Omental fat pad (tissue), 4 donors: Measurements from ENCODE around the gene NOP53. TPM values are rescaled to one million over a fixed set of nuclear protein-coding genes. Genes with fewer than 3 reads are reported as not detected.
"Not testable (repeated sequence)": the region's sequence is repeated elsewhere in the genome, so short reads cannot be mapped to it uniquely, and the experiment has no call there.

Source experiments
- ATAC-seq: fragments of 150-250 bp; one replicate; pipeline ENCODE4 v1.9.1; 2016; ENCODE audit warnings: mild to moderate bottlenecking, moderate library complexity; ENCODE audit not compliant: low FRiP score
- DNase-seq: peaks from one replicate; pipeline ENCODE4 v3.0.0-alpha.2; 2019; ENCODE audit warnings: low spot score
- CTCF ChIP-seq, 3 donors: fragments of 450-650 bp; IDR thresholded peaks; one replicate each; pipeline ENCODE4 v1.5.1; 2016 to 2017; ENCODE audit warnings: antibody characterized with exemption in 3 of 3, mild to moderate bottlenecking in 3 of 3, moderate library complexity in 2 of 3
- total RNA-seq, 4 donors: library from RNA; depleted of rRNA; stranded (reverse); fragments of >200 nt; gene quantifications; one replicate each; pipeline ENCODE4 v1.1.0, GENCODE V29; 2016

Gene NOP53
- total RNA-seq, 4 donors from 2014 or later, result 212 to 267 (median 232) TPM

GRCh38 chr19:47720669-47721422, 24.5 kb upstream of the NOP53 start:
- DNase-seq, result no peak
- TF ChIP-seq CTCF (IDR thresholded peaks at IDR 0.05), result no peak
- no peak for ATAC-seq

GRCh38 chr19:47723581-47723940, 21.8 kb upstream of the NOP53 start:
- TF ChIP-seq CTCF (IDR thresholded peaks at IDR 0.05), result no peak
- no peak for DNase-seq
- ATAC-seq, result no peak

GRCh38 chr19:47725759-47726401, 19.5 kb upstream of the NOP53 start:
- ATAC-seq (no peak), DNase-seq (no peak)
- no peak for TF ChIP-seq CTCF (IDR thresholded peaks at IDR 0.05)

GRCh38 chr19:47726467-47726866, 18.9 kb upstream of the NOP53 start:
- no peak for ATAC-seq
- no peak for TF ChIP-seq CTCF (IDR thresholded peaks at IDR 0.05)
- no peak for DNase-seq

GRCh38 chr19:47728295-47728694, 17.1 kb upstream of the NOP53 start:
- ATAC-seq, DNase-seq: not testable (repeated sequence)

GRCh38 chr19:47729468-47729798, 15.9 kb upstream of the NOP53 start:
- TF ChIP-seq CTCF (IDR thresholded peaks at IDR 0.05), result no peak
- no peak for DNase-seq
- ATAC-seq, result peak; percentile 95

- peak; percentile 75 for ATAC-seq
- no peak for TF ChIP-seq CTCF (IDR thresholded peaks at IDR 0.05)
- peak; percentile 40 for DNase-seq
Measured at GRCh38 chr19:47729799-47730520, 15.4 kb upstream of the NOP53 start.
